OCI-M2 (cell line): ENCODE data around the gene NDUFAF2.
"Not testable (repeated sequence)": the region's sequence is repeated elsewhere in the genome, so short reads cannot be mapped to it uniquely, and the experiment has no call there.

Source experiments
- DNase-seq: peaks from one replicate; lab custom pipeline; 2025; ENCODE audit not compliant: unreplicated experiment; lab: John Stamatoyannopoulos, UW

The NDUFAF2 gene

GRCh38 chr5:60944904-60945812 lies at the start of gene NDUFAF2, which contains the start of gene ERCC8:
TSS of gene NDUFAF2 (plus strand) at chr5:60945205. CDS start at chr5:60945256, 51 bp downstream.
TSS of gene ERCC8 (minus strand) at chr5:60945070. CDS start at chr5:60945008, 62 bp downstream.
- DNase-seq: peak; percentile 39

GRCh38 chr5:60896991-60897390 lies 48.0 kb upstream of the NDUFAF2 start:
- DNase-seq: no peak

GRCh38 chr5:60903356-60903755 lies 41.6 kb upstream of the NDUFAF2 start:
- no peak for DNase-seq

GRCh38 chr5:60916646-60917045 lies 28.4 kb upstream of the NDUFAF2 start:
- DNase-seq: no peak

GRCh38 chr5:60918466-60918865 lies 26.5 kb upstream of the NDUFAF2 start:
- no peak for DNase-seq

GRCh38 chr5:60927450-60927849 lies 17.6 kb upstream of the NDUFAF2 start:
- no peak for DNase-seq

- DNase-seq: no peak
These were observed 16.0 kb upstream of the NDUFAF2 start for GRCh38 chr5:60929024-60929423.

GRCh38 chr5:60943624-60944023 lies 1.4 kb upstream of the NDUFAF2 start:
- no peak for DNase-seq

GRCh38 chr5:60945813-60946187 lies 795 bp downstream of the NDUFAF2 start:
- DNase-seq: no peak

GRCh38 chr5:60948738-60949137 lies 3.7 kb downstream of the NDUFAF2 start:
- no peak for DNase-seq

GRCh38 chr5:60955239-60955638 lies 10.2 kb downstream of the NDUFAF2 start:
- no peak for DNase-seq

GRCh38 chr5:60958088-60958487 lies 13.1 kb downstream of the NDUFAF2 start:
- DNase-seq: no peak

- DNase-seq: no peak
These were observed 13.7 kb downstream of the NDUFAF2 start for GRCh38 chr5:60958712-60959111.

GRCh38 chr5:60959156-60959555 lies 14.2 kb downstream of the NDUFAF2 start:
- DNase-seq: no peak

GRCh38 chr5:60960591-60960990 lies 15.6 kb downstream of the NDUFAF2 start:
- DNase-seq: no peak

- DNase-seq: no peak
These were observed 16.7 kb downstream of the NDUFAF2 start for GRCh38 chr5:60961685-60962084.

GRCh38 chr5:60972231-60972630 lies 27.2 kb downstream of the NDUFAF2 start:
- DNase-seq: no peak

- no peak for DNase-seq
These were observed 33.1 kb downstream of the NDUFAF2 start for GRCh38 chr5:60977956-60978737.

GRCh38 chr5:60978968-60979367 lies 34.0 kb downstream of the NDUFAF2 start:
- no peak for DNase-seq

- DNase-seq: no peak
These were observed 35.5 kb downstream of the NDUFAF2 start for GRCh38 chr5:60980511-60980910.

GRCh38 chr5:60982127-60982526 lies 37.1 kb downstream of the NDUFAF2 start:
- DNase-seq: not testable (repeated sequence)

GRCh38 chr5:60989790-60990189 lies 44.8 kb downstream of the NDUFAF2 start:
- no peak for DNase-seq
